H1 (cell line): ENCODE data around the gene NAMPT. TPM values are rescaled to one million over a fixed set of nuclear protein-coding genes. Genes with fewer than 3 reads are reported as not detected.

Experiments used
- CTCF ChIA-PET: fragments of 300-600 bp; sonication (Branson Sonifier 250); formaldehyde crosslinking; loops from one replicate; lab custom pipeline; 2021; ENCODE audit not compliant: partially characterized antibody; lab: Charles Lee
- POLR2A ChIA-PET: fragments of 300-600 bp; sonication (Branson Sonifier 250); formaldehyde crosslinking; loops from one replicate; lab custom pipeline; 2021; ENCODE audit warnings: inconsistent platforms; ENCODE audit not compliant: partially characterized antibody; lab: Charles Lee
- DNase-seq, 2 experiments: peaks; one replicate each; pipeline versions ENCODE4 v3.0.0 to v3.0.0-alpha.2; 2010 to 2022; ENCODE audit warnings: low spot score in 2 of 2, low read depth in 1 of 2, mixed read lengths in 1 of 2
- FAIRE-seq: peaks from 2 replicates; lab custom pipeline; 2011; peaks lifted over from hg19 to GRCh38; lab: Jason Lieb, UNC
- H2AFZ ChIP-seq: 2 replicates; pipeline ENCODE4 v1.8.1; 2012; ENCODE audit warnings: low read length, inconsistent platforms
- H2AK5ac ChIP-seq: 2 replicates; pipeline ENCODE4 v1.6.1; 2013; ENCODE audit warnings: low read depth, low read length
- H2BK120ac ChIP-seq: replicated peaks from 2 replicates; pipeline ENCODE3; 2013; ENCODE audit warnings: low read depth, low read length, inconsistent platforms
- H2BK12ac ChIP-seq: 2 replicates; pipeline ENCODE4 v1.6.1; 2013; ENCODE audit warnings: low read depth, low read length
- H2BK15ac ChIP-seq: 2 replicates; pipeline ENCODE4 v1.6.1; 2013; ENCODE audit warnings: low read length
- H2BK20ac ChIP-seq: 2 replicates; pipeline ENCODE4 v1.6.1; 2013; ENCODE audit warnings: low read length
- H2BK5ac ChIP-seq: 2 replicates; pipeline ENCODE4 v1.6.1; 2013; ENCODE audit warnings: low read depth, low read length
- H3K14ac ChIP-seq: 2 replicates; pipeline ENCODE4 v1.6.1; 2013; ENCODE audit warnings: inconsistent platforms; ENCODE audit not compliant: insufficient read length
- H3K18ac ChIP-seq: 2 replicates; pipeline ENCODE4 v1.6.1; 2013; ENCODE audit warnings: low read length; ENCODE audit errors: extremely low read depth
- H3K23ac ChIP-seq: 2 replicates; pipeline ENCODE4 v1.6.1; 2013; ENCODE audit warnings: inconsistent platforms; ENCODE audit not compliant: insufficient read length
- H3K23me2 ChIP-seq: 2 replicates; pipeline ENCODE4 v1.6.1; 2013; ENCODE audit warnings: low read depth, low read length
- H3K27ac ChIP-seq: 2 replicates; pipeline ENCODE4 v1.6.1; 2011; ENCODE audit warnings: low read depth, low read length, inconsistent platforms
- H3K27me3 ChIP-seq, 4 experiments: replicated peaks in 1 of 4; 1 replicate in 1 of 4; 2 replicates in 3 of 4; pipeline versions ENCODE4 v1.6.1 to v1.8.1; 2011 to 2013; ENCODE audit warnings: low read length in 3 of 4, mild to moderate bottlenecking in 3 of 4, inconsistent platforms in 2 of 4, mixed read lengths in 2 of 4, moderate library complexity in 1 of 4; ENCODE audit not compliant: control insufficient read depth in 3 of 4, insufficient read depth in 3 of 4; ENCODE audit errors: extremely low read depth in 1 of 4
- H3K36me3 ChIP-seq, 4 experiments: 2 replicates each; pipeline versions ENCODE4 v1.6.1 to v1.8.1; 2011 to 2013; ENCODE audit warnings: mild to moderate bottlenecking in 4 of 4, low read length in 3 of 4, moderate library complexity in 2 of 4, control low read depth in 1 of 4, inconsistent platforms in 1 of 4; ENCODE audit not compliant: insufficient read depth in 4 of 4, control insufficient read depth in 2 of 4
- H3K4ac ChIP-seq: replicated peaks from 2 replicates; pipeline ENCODE3; 2013; ENCODE audit warnings: low read length, low read depth, mixed read lengths, inconsistent platforms; ENCODE audit not compliant: insufficient read length
- H3K4me1 ChIP-seq, 4 experiments: replicated peaks in 1 of 4; 1 replicate in 1 of 4; 2 replicates in 3 of 4; pipeline versions ENCODE4 v1.6.1 to v1.8.1; 2011 to 2013; ENCODE audit warnings: low read length in 3 of 4, inconsistent platforms in 2 of 4, mixed read lengths in 1 of 4; ENCODE audit not compliant: insufficient read depth in 4 of 4, control insufficient read depth in 3 of 4
- H3K4me2 ChIP-seq, 2 experiments: 2 replicates each; pipeline versions ENCODE4 v1.6.1 to v1.8.1; 2011 to 2013; ENCODE audit warnings: low read depth in 2 of 2, low read length in 2 of 2, control low read depth in 1 of 2, inconsistent platforms in 1 of 2, mild to moderate bottlenecking in 1 of 2; ENCODE audit not compliant: insufficient read depth in 1 of 2
- H3K4me3 ChIP-seq, 4 experiments: fragments of 200-600, 300-600 bp in 1 of 4; sonication (generic), shearing (Covaris generic), sonication (Bioruptor Twin) in 1 of 4; 2 replicates each; pipeline versions ENCODE4 v1.5.1 to v1.8.1; 2011 to 2016; ENCODE audit warnings: low read length in 4 of 4, low read depth in 3 of 4, control low read depth in 2 of 4, inconsistent platforms in 2 of 4, mild to moderate bottlenecking in 2 of 4, mixed read lengths in 1 of 4, moderate library complexity in 1 of 4; ENCODE audit not compliant: insufficient read depth in 2 of 4; ENCODE audit errors: extremely low read depth in 1 of 4
- H3K56ac ChIP-seq: replicated peaks from 2 replicates; pipeline ENCODE3; 2013; ENCODE audit warnings: low read depth, mild to moderate bottlenecking, mixed read lengths, low read length, inconsistent platforms; ENCODE audit not compliant: insufficient read length
- H3K79me1 ChIP-seq: 2 replicates; pipeline ENCODE4 v1.6.1; 2013; ENCODE audit warnings: low read depth, low read length, control low read depth
- H3K79me2 ChIP-seq, 2 experiments: 2 replicates each; pipeline versions ENCODE4 v1.6.1 to v1.8.1; 2012 to 2013; ENCODE audit warnings: low read length in 2 of 2, mild to moderate bottlenecking in 2 of 2, inconsistent platforms in 1 of 2; ENCODE audit not compliant: insufficient read depth in 2 of 2, control insufficient read depth in 1 of 2
- H3K9ac ChIP-seq, 4 experiments: replicated peaks in 1 of 4; 1 replicate in 1 of 4; 2 replicates in 3 of 4; pipeline versions ENCODE4 v1.6.1 to v1.8.1; 2011 to 2013; ENCODE audit warnings: low read depth in 3 of 4, low read length in 3 of 4, control low read depth in 2 of 4, mild to moderate bottlenecking in 2 of 4, moderate library complexity in 2 of 4, inconsistent platforms in 1 of 4; ENCODE audit errors: extremely low read depth in 1 of 4
- H3K9me3 ChIP-seq, 2 experiments: 2 replicates each; pipeline versions ENCODE4 v1.6.1 to v1.8.1; 2012 to 2013; ENCODE audit warnings: mild to moderate bottlenecking in 2 of 2, moderate library complexity in 2 of 2, control low read depth in 1 of 2, inconsistent platforms in 1 of 2, low read depth in 1 of 2, low read length in 1 of 2, mixed read lengths in 1 of 2; ENCODE audit not compliant: insufficient read depth in 2 of 2
- H4K20me1 ChIP-seq, 2 experiments: replicated peaks in 1 of 2; 2 replicates each; pipeline versions ENCODE3 to v1.8.1; 2011 to 2013; ENCODE audit warnings: inconsistent platforms in 2 of 2, low read length in 2 of 2, mild to moderate bottlenecking in 1 of 2; ENCODE audit not compliant: insufficient read depth in 2 of 2, control insufficient read depth in 1 of 2
- H4K5ac ChIP-seq: 2 replicates; pipeline ENCODE4 v1.6.1; 2013; ENCODE audit warnings: low read length, low read depth, mixed read lengths, inconsistent platforms; ENCODE audit not compliant: insufficient read length
- H4K8ac ChIP-seq: 2 replicates; pipeline ENCODE4 v1.8.0; 2013; ENCODE audit warnings: mild to moderate bottlenecking, moderate library complexity, low read length, inconsistent platforms; ENCODE audit not compliant: insufficient read depth; ENCODE audit errors: extremely low read depth
- H4K91ac ChIP-seq: replicated peaks from 2 replicates; pipeline ENCODE3; 2013; ENCODE audit warnings: low read length, mixed read lengths, inconsistent platforms; ENCODE audit not compliant: insufficient read length
- ATF3 ChIP-seq: IDR thresholded peaks from 2 replicates; pipeline ENCODE4 v1.6.1; 2011; ENCODE audit warnings: low read depth, mild to moderate bottlenecking, low read length; ENCODE audit not compliant: insufficient read depth
- CBX8 ChIP-seq: fragments of 300-800, 300-1000 bp; sonication (generic); IDR thresholded peaks from 2 replicates; pipeline ENCODE4 v1.7.1; 2016; ENCODE audit warnings: low read depth, low read length, borderline replicate concordance
- CEBPB ChIP-seq: IDR thresholded peaks from 2 replicates; pipeline ENCODE4 v1.6.1; 2012; ENCODE audit warnings: low read depth, low read length
- EP300 ChIP-seq, 2 experiments: IDR thresholded peaks; 1 replicate in 1 of 2; 2 replicates in 1 of 2; pipeline ENCODE4 v1.6.1; 2011 to 2012; ENCODE audit warnings: low read depth in 2 of 2, low read length in 2 of 2, mild to moderate bottlenecking in 2 of 2, borderline replicate concordance in 1 of 2, inconsistent platforms in 1 of 2, moderate library complexity in 1 of 2
- GTF2F1 ChIP-seq: IDR thresholded peaks from 2 replicates; pipeline ENCODE4 v1.6.1; 2012; ENCODE audit warnings: low read depth, low read length, improper control_type of control experiment, borderline replicate concordance
- KDM1A ChIP-seq: fragments of 200-600, 300-600 bp; sonication (generic); IDR thresholded peaks from 2 replicates; pipeline ENCODE4 v1.7.1; 2016; ENCODE audit warnings: mild to moderate bottlenecking, low read length, borderline replicate concordance
- MAFK ChIP-seq: IDR thresholded peaks from 2 replicates; pipeline ENCODE4 v1.6.1; 2012; ENCODE audit warnings: low read depth, mild to moderate bottlenecking, improper control_type of control experiment, low read length
- POU5F1 ChIP-seq: IDR thresholded peaks from 2 replicates; pipeline ENCODE4 v1.6.1; 2011; ENCODE audit warnings: low read depth, mild to moderate bottlenecking, low read length, moderate library complexity
- TBP ChIP-seq: IDR thresholded peaks from 2 replicates; pipeline ENCODE4 v1.6.1; 2011; ENCODE audit warnings: low read depth, low read length, improper control_type of control experiment
- WGBS, 2 experiments: shearing (Covaris generic) in 1 of 2; methylation state at CpG; one replicate each; pipeline versions ENCODE4 v1.1.6 to v1.1.7; 2013 to 2015; ENCODE audit warnings: low lambda C conversion rate in 2 of 2, mixed read lengths in 2 of 2, inconsistent platforms in 1 of 2, low coverage in 1 of 2, missing lambda C conversion rate in 1 of 2; ENCODE audit not compliant: insufficient replicate concordance in 2 of 2, insufficient coverage in 1 of 2, insufficient read length in 1 of 2; ENCODE audit errors: extremely low coverage in 1 of 2, missing lambda C conversion rate in 1 of 2; 5-methylcytosine and 5-hydroxymethylcytosine counted together
- polyA plus RNA-seq, 7 experiments: library from polyadenylated mRNA; depleted of rRNA in 3 of 7; stranded (reverse) in 5 of 7; unstranded in 2 of 7; fragments of >200 nt in 5 of 7; fragments of 200-250 nt in 2 of 7; gene quantifications; 1 replicate in 5 of 7; 2 replicates in 1 of 7; 4 replicates in 1 of 7; pipeline versions ENCODE4 v1.2.1 to v1.2.3, GENCODE V29; 2011 to 2013; ENCODE audit warnings: missing spikeins in 2 of 7, mixed read lengths in 2 of 7
- total RNA-seq: library from RNA; stranded (reverse); fragmentation: NEBNext Ultra II Directional; extraction: Animal tissue kit (Norgen Biotek cat#: 25700); gene quantifications from 2 replicates; pipeline ENCODE4 v1.2.1, GENCODE V29; 2021
- TF ChIP-seq, protein P1 (sequence below): IDR thresholded peaks from 2 replicates; pipeline ENCODE4 v1.6.1; 2012; ENCODE audit warnings: inconsistent platforms

NAMPT gene
- total and polyA plus RNA-seq, 2 of the 8 experiments (the other 6 are each of a cell fraction or from before 2014, with no cell fraction given): 15.4 to 95.9 TPM

- no peak overlapping the region for H3K9ac ChIP-seq
- H3K27ac ChIP-seq: no peak overlapping the region
- no peak overlapping the region for H2BK120ac ChIP-seq
- H3K36me3 ChIP-seq: no peaks in the 10 kb centered on the region
- FAIRE-seq (no peak), DNase-seq (no peak)
- no peak overlapping the region for H3K14ac ChIP-seq
- no peak overlapping the region for H3K4me3 ChIP-seq
- H2AK5ac ChIP-seq: no peak overlapping the region
- H2AFZ ChIP-seq: no peak overlapping the region
- H3K4me2 ChIP-seq: no peak overlapping the region
- WGBS, 2 experiments: 82% methylated on average over 3 of the region's 3 CpGs; no CpG with 5 or more reads in 1 of the 2 experiments
- no peak overlapping the region for H2BK5ac ChIP-seq
- H3K23ac ChIP-seq: no peak overlapping the region
- H3K18ac ChIP-seq: no peak overlapping the region
- H2BK20ac ChIP-seq: no peak overlapping the region
- H3K4ac ChIP-seq: no peak overlapping the region
- POLR2A ChIA-PET: no interaction called here
- H4K8ac ChIP-seq: no peak overlapping the region
- no peaks in the 10 kb centered on the region for H3K27me3 ChIP-seq
- H4K5ac ChIP-seq: no peak overlapping the region
- H3K4me1 ChIP-seq: no peaks in the 10 kb centered on the region
- H2BK15ac ChIP-seq: no peak overlapping the region
- H3K56ac ChIP-seq: no peak overlapping the region
- H3K23me2 ChIP-seq: no peaks in the 10 kb centered on the region
- H3K9me3 ChIP-seq: no peaks in the 10 kb centered on the region
- H2BK12ac ChIP-seq: no peak overlapping the region
- no peaks in the 10 kb centered on the region for H4K20me1 ChIP-seq
- no peak overlapping the region for H4K91ac ChIP-seq
- CTCF ChIA-PET: interaction anchor here (0.6 to 0.9 kb wide), 2 partner anchors 113 to 188 kb away, joined by 3 read pairs; no protein-coding TSS in a partner anchor
- no peaks in the 10 kb centered on the region for H3K79me2 ChIP-seq
- H3K79me1 ChIP-seq: no peaks in the 10 kb centered on the region
- TF ChIP-seq KDM1A (no peak), EP300 (IDR thresholded peaks at IDR 0.05; ENCODE audit: borderline replicate concordance in 1 of 2, low read depth in 2 of 2, low read length in 2 of 2) (no peak), CEBPB (no peak), TBP (no peak), POU5F1 (no peak), GTF2F1 (no peak), CBX8 (no peak), ATF3 (no peak), MAFK (no peak)
- TF ChIP-seq, protein P1, sequence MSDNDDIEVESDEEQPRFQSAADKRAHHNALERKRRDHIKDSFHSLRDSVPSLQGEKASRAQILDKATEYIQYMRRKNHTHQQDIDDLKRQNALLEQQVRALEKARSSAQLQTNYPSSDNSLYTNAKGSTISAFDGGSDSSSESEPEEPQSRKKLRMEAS: no peak
These were observed 83.6 kb downstream of the NAMPT start for GRCh38 chr7:106201164-106201563.
